HG03521 (cell line): ENCODE data around the gene ABI3BP.

Experiments
- ATAC-seq: cut with Tn5 transposase; IDR thresholded peaks from one replicate; pipeline ENCODE4 v1.9.1; 2021; ENCODE audit warnings: mild to moderate bottlenecking, moderate library complexity; ENCODE audit not compliant: unreplicated experiment

The ABI3BP gene

GRCh38 chr3:100852840-100853239 lies 140.4 kb downstream of the ABI3BP start:
- ATAC-seq, result no peak

- no peak for ATAC-seq
These were observed 142.5 kb downstream of the ABI3BP start for GRCh38 chr3:100850701-100851100.

- no peak for ATAC-seq
These were observed 143.1 kb downstream of the ABI3BP start for GRCh38 chr3:100850156-100850555.

GRCh38 chr3:100844063-100844936 lies 148.9 kb downstream of the ABI3BP start:
- ATAC-seq, result no peak

- ATAC-seq, result no peak
These were observed 155.1 kb downstream of the ABI3BP start for GRCh38 chr3:100838157-100838556.

GRCh38 chr3:100836661-100837060 lies 156.6 kb downstream of the ABI3BP start:
- no peak for ATAC-seq

- no peak for ATAC-seq
These were observed 158.9 kb downstream of the ABI3BP start for GRCh38 chr3:100834332-100834731.

GRCh38 chr3:100833483-100833882 lies 159.7 kb downstream of the ABI3BP start:
- ATAC-seq, result no peak

GRCh38 chr3:100831629-100832028 lies 161.6 kb downstream of the ABI3BP start:
- ATAC-seq, result no peak

GRCh38 chr3:100830931-100831330 lies 162.3 kb downstream of the ABI3BP start:
- no peak for ATAC-seq

- no peak for ATAC-seq
These were observed 167.6 kb downstream of the ABI3BP start for GRCh38 chr3:100825574-100825973.

- ATAC-seq, result no peak
These were observed 177.6 kb downstream of the ABI3BP start for GRCh38 chr3:100815583-100815982.

- ATAC-seq, result no peak
These were observed 179.4 kb downstream of the ABI3BP start for GRCh38 chr3:100813828-100814227.

GRCh38 chr3:100811779-100812507 lies 181.3 kb downstream of the ABI3BP start:
- ATAC-seq, result no peak

GRCh38 chr3:100810671-100811070 lies 182.6 kb downstream of the ABI3BP start:
- no peak for ATAC-seq

- no peak for ATAC-seq
These were observed 188.6 kb downstream of the ABI3BP start for GRCh38 chr3:100804631-100805030.

GRCh38 chr3:100803711-100804110 lies 189.5 kb downstream of the ABI3BP start:
- ATAC-seq, result no peak

GRCh38 chr3:100802126-100802525 lies 191.1 kb downstream of the ABI3BP start:
- no peak for ATAC-seq

GRCh38 chr3:100798012-100798411 lies 195.2 kb downstream of the ABI3BP start:
- no peak for ATAC-seq

- no peak for ATAC-seq
These were observed 196.7 kb downstream of the ABI3BP start for GRCh38 chr3:100796556-100796955.

GRCh38 chr3:100789579-100789978 lies 203.6 kb downstream of the ABI3BP start:
- ATAC-seq, result no peak

- no peak for ATAC-seq
These were observed 209.6 kb downstream of the ABI3BP start for GRCh38 chr3:100783619-100784018.
